D721Med (cell line): ENCODE results near the gene RPS6KC1.
"Not testable (repeated sequence)": the region's sequence is repeated elsewhere in the genome, so short reads cannot be mapped to it uniquely, and the experiment has no call there.

Experiments used
- DNase-seq: peaks from one replicate; pipeline ENCODE4 v3.0.0; 2011; ENCODE audit warnings: low spot score; ENCODE audit not compliant: insufficient read length
- FAIRE-seq: peaks from 2 replicates; lab custom pipeline; 2011; peaks lifted over from hg19 to GRCh38; lab: Jason Lieb, UNC
- CTCF ChIP-seq: IDR thresholded peaks from 2 replicates; pipeline ENCODE4 v1.5.1; 2012; ENCODE audit warnings: mild to moderate bottlenecking, control low read depth; ENCODE audit not compliant: insufficient read depth; ENCODE audit errors: missing control alignments

Gene RPS6KC1

GRCh38 chr1:213200630-213201029 is 149.6 kb downstream of the RPS6KC1 start:
- no peak for TF ChIP-seq CTCF
- no peak for DNase-seq
- no peak for FAIRE-seq

- no peak for TF ChIP-seq CTCF
- FAIRE-seq (no peak), DNase-seq (no peak)
Measured at GRCh38 chr1:213201380-213202155, 150.5 kb downstream of the RPS6KC1 start.

- FAIRE-seq: no peak
- no peak for TF ChIP-seq CTCF
- no peak for DNase-seq
Measured at GRCh38 chr1:213211201-213211600, 160.2 kb downstream of the RPS6KC1 start.

GRCh38 chr1:213219076-213219475 is 168.0 kb downstream of the RPS6KC1 start:
- not testable (repeated sequence) for DNase-seq, FAIRE-seq

GRCh38 chr1:213221209-213221608 is 170.2 kb downstream of the RPS6KC1 start:
- no peak for TF ChIP-seq CTCF
- DNase-seq (no peak), FAIRE-seq (no peak)

- no peak for TF ChIP-seq CTCF
- no peak for FAIRE-seq
- DNase-seq: no peak
Measured at GRCh38 chr1:213227458-213227857, 176.4 kb downstream of the RPS6KC1 start.

- TF ChIP-seq CTCF: no peak
- DNase-seq: no peak
- FAIRE-seq: no peak
Measured at GRCh38 chr1:213231795-213232231, 180.8 kb downstream of the RPS6KC1 start.
